SK-N-SH treated with all-trans-retinoic acid at 6 μM for 48 hours (cell line): Measurements from ENCODE around the gene AUTS2.

Experiments used
- ATAC-seq: fragments of 200-7000 bp; cut with Tn5 transposase; 3 replicates; pipeline ENCODE4 v1.9.1; 2020; ENCODE audit warnings: mild to moderate bottlenecking, moderate library complexity
- ARNTL ChIP-seq: fragments of 450-650 bp; formaldehyde crosslinking; IDR thresholded peaks from 2 replicates; pipeline ENCODE4 v1.5.0; 2020; ENCODE audit warnings: low read depth, mild to moderate bottlenecking, moderate library complexity, borderline replicate concordance
- BACH2 ChIP-seq: fragments of 250-450 bp; sonication (Bioruptor Pico); IDR thresholded peaks from 2 replicates; pipeline ENCODE4 v1.9.0; 2021; ENCODE audit warnings: mild to moderate bottlenecking, borderline replicate concordance
- CSDC2 ChIP-seq: fragments of 250-450 bp; sonication (Bioruptor Pico); IDR thresholded peaks from 2 replicates; pipeline ENCODE4 v1.5.0; 2020; ENCODE audit warnings: mild to moderate bottlenecking, moderate library complexity
- CSRNP3 ChIP-seq: fragments of 250-450 bp; sonication (Bioruptor Pico); IDR thresholded peaks from 2 replicates; pipeline ENCODE4 v1.5.1; 2021; ENCODE audit warnings: mild to moderate bottlenecking, moderate library complexity
- ESRRG ChIP-seq: fragments of 250-450 bp; sonication (Bioruptor Pico); IDR thresholded peaks from 2 replicates; pipeline ENCODE4 v1.6.1; 2021; ENCODE audit warnings: mild to moderate bottlenecking
- OSR1 ChIP-seq: fragments of 250-450 bp; sonication (Bioruptor Pico); IDR thresholded peaks from 2 replicates; pipeline ENCODE4 v1.8.0; 2022; ENCODE audit warnings: moderate library complexity, mild to moderate bottlenecking, inconsistent platforms
- PATZ1 ChIP-seq: fragments of 250-450 bp; sonication (Bioruptor Pico); IDR thresholded peaks from 2 replicates; pipeline ENCODE4 v1.8.0; 2020; ENCODE audit warnings: mild to moderate bottlenecking, moderate library complexity, borderline replicate concordance
- POU6F1 ChIP-seq: fragments of 250-450 bp; sonication (Bioruptor Pico); IDR thresholded peaks from 2 replicates; pipeline ENCODE4 v1.8.0; 2021; ENCODE audit warnings: low read depth, mild to moderate bottlenecking, moderate library complexity, borderline replicate concordance
- SNAI2 ChIP-seq: fragments of 250-450 bp; sonication (Bioruptor Pico); IDR thresholded peaks from 2 replicates; pipeline ENCODE4 v1.5.0; 2020; ENCODE audit warnings: mild to moderate bottlenecking, moderate library complexity
- TCF4 ChIP-seq: fragments of 250-450 bp; sonication (Bioruptor Pico); IDR thresholded peaks from 2 replicates; pipeline ENCODE4 v1.8.0; 2021; ENCODE audit warnings: mild to moderate bottlenecking, moderate library complexity, borderline replicate concordance
- TSHZ2 ChIP-seq: fragments of 250-450 bp; sonication (Bioruptor Pico); IDR thresholded peaks from 2 replicates; pipeline ENCODE4 v1.5.0; 2020; ENCODE audit warnings: mild to moderate bottlenecking, moderate library complexity
- ZC3H10 ChIP-seq: fragments of 250-450 bp; sonication (Bioruptor Pico); IDR thresholded peaks from 2 replicates; pipeline ENCODE4 v1.5.1; 2021; ENCODE audit warnings: mild to moderate bottlenecking, moderate library complexity
- ZFP3 ChIP-seq: fragments of 250-450 bp; sonication (Bioruptor Pico); IDR thresholded peaks from 2 replicates; pipeline ENCODE4 v1.5.0; 2020; ENCODE audit warnings: mild to moderate bottlenecking, moderate library complexity
- ZFP30 ChIP-seq: fragments of 450-650 bp; formaldehyde crosslinking; IDR thresholded peaks from 2 replicates; pipeline ENCODE4 v1.5.0; 2022; ENCODE audit warnings: mild to moderate bottlenecking, moderate library complexity
- ZNF70 ChIP-seq: fragments of 450-650 bp; formaldehyde crosslinking; IDR thresholded peaks from 2 replicates; pipeline ENCODE4 v1.5.0; 2020; ENCODE audit warnings: mild to moderate bottlenecking, moderate library complexity

The AUTS2 gene

GRCh38 chr7:69762821-69763352 is 164.6 kb downstream of the AUTS2 start:
- ATAC-seq, result no peak
- no peak for TF ChIP-seq PATZ1 (CRISPR knock-in tag)
- no peak for TF ChIP-seq CSDC2 (CRISPR knock-in tag)
- no peak for TF ChIP-seq ESRRG (CRISPR knock-in tag)
- TF ChIP-seq CSRNP3, result no peak

GRCh38 chr7:69763513-69763912 is 165.2 kb downstream of the AUTS2 start:
- TF ChIP-seq ARNTL, result no peak
- no peak for TF ChIP-seq OSR1 (CRISPR knock-in tag)
- TF ChIP-seq ZNF70 (CRISPR knock-in tag), result no peak
- no peak for TF ChIP-seq BACH2 (CRISPR knock-in tag)
- TF ChIP-seq TSHZ2 (CRISPR knock-in tag), result no peak
- TF ChIP-seq TCF4 (CRISPR knock-in tag), result no peak
- TF ChIP-seq PATZ1 (CRISPR knock-in tag), result no peak
- no peak for TF ChIP-seq CSRNP3
- TF ChIP-seq SNAI2 (CRISPR knock-in tag), result no peak
- TF ChIP-seq ZFP30 (CRISPR knock-in tag), result no peak
- no peak for TF ChIP-seq POU6F1

GRCh38 chr7:69764147-69764546 is 165.9 kb downstream of the AUTS2 start:
- no peak for ATAC-seq
- no peak for TF ChIP-seq ZC3H10
- TF ChIP-seq ESRRG (CRISPR knock-in tag), result no peak
- no peak for TF ChIP-seq POU6F1
- TF ChIP-seq SNAI2 (CRISPR knock-in tag), result no peak
- no peak for TF ChIP-seq CSDC2 (CRISPR knock-in tag)
- TF ChIP-seq ZFP3, result no peak

More at GRCh38 chr7:69763513-69763912, 165.2 kb downstream of the AUTS2 start:
- no peak for ATAC-seq
